PC-3 (cell line): ENCODE results near the gene GPR176. TPM values are rescaled to one million over a fixed set of nuclear protein-coding genes. Genes with fewer than 3 reads are reported as not detected.

Source experiments
- ATAC-seq: fragments of 200-7000 bp; cut with Tn5 transposase; 2 replicates; pipeline ENCODE4 v1.9.1; 2020; ENCODE audit warnings: mild to moderate bottlenecking, moderate library complexity
- BruUV-seq: library from RNA; stranded (reverse); fragments of 400-500 nt; replicated peaks from 2 replicates; lab custom pipeline; 2021; lab: Mats Ljungman, UMichigan
- CTCF ChIA-PET: fragments of 300-600 bp; sonication (Branson Sonifier 250); formaldehyde crosslinking; loops from one replicate; lab custom pipeline; 2022; ENCODE audit warnings: antibody characterized with exemption; lab: Charles Lee
- POLR2A ChIA-PET: fragments of 300-600 bp; sonication (Branson Sonifier 250); formaldehyde crosslinking; loops from one replicate; lab custom pipeline; 2022; ENCODE audit warnings: antibody characterized with exemption; ENCODE audit not compliant: unreplicated experiment; lab: Charles Lee
- DNase-seq: peaks from one replicate; pipeline ENCODE4 v3.0.0-alpha.2; 2015
- H2AFZ ChIP-seq: fragments of 300-600 bp; sonication (generic); 2 replicates; pipeline ENCODE4 v1.6.0; 2016; ENCODE audit warnings: antibody characterized with exemption, low read length
- H3F3A ChIP-seq: fragments of 300-600 bp; sonication (generic); one replicate; pipeline ENCODE4 v1.6.0; 2017; ENCODE audit warnings: antibody characterized with exemption, low read length, control low read depth, mild to moderate bottlenecking; ENCODE audit not compliant: unreplicated experiment
- H3K27ac ChIP-seq: fragments of 300-600 bp; sonication (generic); 2 replicates; pipeline ENCODE4 v1.5.1; 2016; ENCODE audit warnings: mild to moderate bottlenecking, low read length
- H3K27me3 ChIP-seq: fragments of 300-600 bp; sonication (generic); 2 replicates; pipeline ENCODE4 v1.6.1; 2016; ENCODE audit warnings: low read length, mixed read lengths
- H3K36me3 ChIP-seq: fragments of 300-600 bp; sonication (generic); 2 replicates; pipeline ENCODE4 v1.6.1; 2016; ENCODE audit warnings: low read depth, mixed run types, low read length, mixed read lengths
- H3K4me1 ChIP-seq: fragments of 300-600 bp; sonication (generic); 2 replicates; pipeline ENCODE4 v1.5.1; 2016; ENCODE audit warnings: low read length; ENCODE audit not compliant: insufficient read depth
- H3K4me2 ChIP-seq: fragments of 300-600 bp; sonication (generic); 2 replicates; pipeline ENCODE4 v1.6.0; 2016; ENCODE audit warnings: low read length
- H3K4me3 ChIP-seq: fragments of 300-600 bp; sonication (generic); 2 replicates; pipeline ENCODE4 v1.5.1; 2016; ENCODE audit warnings: mild to moderate bottlenecking, low read length, mixed read lengths
- H3K79me2 ChIP-seq: fragments of 300-600 bp; sonication (generic); 2 replicates; pipeline ENCODE4 v1.6.1; 2017; ENCODE audit warnings: low read length, mixed read lengths
- H3K9ac ChIP-seq: fragments of 300-600 bp; sonication (generic); 2 replicates; pipeline ENCODE4 v1.6.0; 2016; ENCODE audit warnings: mild to moderate bottlenecking, low read length
- H3K9me2 ChIP-seq: fragments of 300-600 bp; sonication (generic); replicated peaks from 2 replicates; pipeline ENCODE4 v1.6.1; 2016; ENCODE audit warnings: mixed run types, low read length, mixed read lengths
- H3K9me3 ChIP-seq: fragments of 300-600 bp; sonication (generic); 2 replicates; pipeline ENCODE4 v1.6.1; 2016; ENCODE audit warnings: low read length, mixed read lengths
- H4K20me1 ChIP-seq: fragments of 300-600 bp; sonication (generic); 2 replicates; pipeline ENCODE4 v1.6.1; 2016; ENCODE audit warnings: low read length, mixed read lengths
- EZH2 ChIP-seq: fragments of 300-600 bp; sonication (generic); IDR thresholded peaks from one replicate; pipeline ENCODE4 v1.6.1; 2017; ENCODE audit warnings: antibody characterized with exemption, mild to moderate bottlenecking, low read length; ENCODE audit not compliant: unreplicated experiment
- EZH2phosphoT487 ChIP-seq: fragments of 300-600 bp; sonication (generic); IDR thresholded peaks from 2 replicates; pipeline ENCODE4 v1.6.1; 2018; ENCODE audit warnings: mild to moderate bottlenecking, antibody characterized with exemption, low read length, borderline replicate concordance
- intact Hi-C: fragments of 100-400 bp; cut with micrococcal nuclease; formaldehyde crosslinking; loops from 2 replicates; pipeline ENCODE4 v1.9.0; 2023
- total RNA-seq: library from RNA; depleted of rRNA; stranded (reverse); fragments of >200 nt; gene quantifications from 2 replicates; pipeline ENCODE4 v1.2.3, GENCODE V29; 2014
- TF ChIP-seq, protein P1 (sequence below): fragments of 300-600 bp; sonication (generic); conservative IDR thresholded peaks from 2 replicates; pipeline ENCODE4 v1.5.1; 2017; ENCODE audit warnings: antibody characterized with exemption, low read depth, mild to moderate bottlenecking, low read length

The GPR176 gene
- total RNA-seq, 1 experiment from 2014 or later = 27.8 TPM

- Histone ChIP-seq H3K27ac (peak overlapping the region; percentile 45), H3K9ac (0 out of 2 replicates have a peak overlapping the region, but pooled peaks have one; percentile 1), H3K4me2 (peak overlapping the region; percentile 5; the same call in 1 of the 2 replicates), H2AFZ (no peak overlapping the region), H3K27me3 (no peaks in the 10 kb centered on the region), H3K4me1 (peaks cover 22% of the 10 kb centered on the region), H3K9me3 (no peaks in the 10 kb centered on the region), H3K9me2 (no peaks in the 10 kb centered on the region), H3K4me3 (no peak overlapping the region), H3K36me3 (no peaks in the 10 kb centered on the region), H3F3A (no peaks in the 10 kb centered on the region), H3K79me2 (no peaks in the 10 kb centered on the region), H4K20me1 (no peaks in the 10 kb centered on the region)
- no TSS peak for BruUV-seq
- peak; percentile 20 for ATAC-seq
- intact Hi-C loops = loop anchor here (1.0 kb wide), 4 partner anchors 20 to 88 kb away; no protein-coding TSS in a partner anchor
- CTCF ChIA-PET = interaction anchor here (0.6 to 2.1 kb wide), 11 partner anchors 15 to 590 kb away, joined by 3 to 16 read pairs (median 5); partner anchors contain the start of gene EIF2AK4
- TF ChIP-seq, protein P1, sequence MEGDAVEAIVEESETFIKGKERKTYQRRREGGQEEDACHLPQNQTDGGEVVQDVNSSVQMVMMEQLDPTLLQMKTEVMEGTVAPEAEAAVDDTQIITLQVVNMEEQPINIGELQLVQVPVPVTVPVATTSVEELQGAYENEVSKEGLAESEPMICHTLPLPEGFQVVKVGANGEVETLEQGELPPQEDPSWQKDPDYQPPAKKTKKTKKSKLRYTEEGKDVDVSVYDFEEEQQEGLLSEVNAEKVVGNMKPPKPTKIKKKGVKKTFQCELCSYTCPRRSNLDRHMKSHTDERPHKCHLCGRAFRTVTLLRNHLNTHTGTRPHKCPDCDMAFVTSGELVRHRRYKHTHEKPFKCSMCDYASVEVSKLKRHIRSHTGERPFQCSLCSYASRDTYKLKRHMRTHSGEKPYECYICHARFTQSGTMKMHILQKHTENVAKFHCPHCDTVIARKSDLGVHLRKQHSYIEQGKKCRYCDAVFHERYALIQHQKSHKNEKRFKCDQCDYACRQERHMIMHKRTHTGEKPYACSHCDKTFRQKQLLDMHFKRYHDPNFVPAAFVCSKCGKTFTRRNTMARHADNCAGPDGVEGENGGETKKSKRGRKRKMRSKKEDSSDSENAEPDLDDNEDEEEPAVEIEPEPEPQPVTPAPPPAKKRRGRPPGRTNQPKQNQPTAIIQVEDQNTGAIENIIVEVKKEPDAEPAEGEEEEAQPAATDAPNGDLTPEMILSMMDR = no peak
- TF ChIP-seq EZH2 = no peak
- no peak for TF ChIP-seq EZH2phosphoT487
- no peak for DNase-seq
- POLR2A ChIA-PET = interaction anchor here (0.6 to 0.7 kb wide), 5 partner anchors 11 to 351 kb away, joined by 3 to 5 read pairs (median 3); partner anchors contain the start of genes EIF2AK4 and PAK6
These were observed 31.8 kb downstream of the GPR176 start for GRCh38 chr15:39888243-39888642.

- H3F3A ChIP-seq = no peaks in the 10 kb centered on the region
- ChIA-PET CTCF (interaction anchor here (0.6 to 2.1 kb wide), 11 partner anchors 15 to 290 kb away, joined by 3 to 16 read pairs (median 5); partner anchors contain the start of gene EIF2AK4), POLR2A (interaction anchor here (0.5 to 0.7 kb wide), 4 partner anchors 11 to 616 kb away, joined by 3 to 7 read pairs (median 4); partner anchors contain the start of gene EIF2AK4)
- H3K4me2 ChIP-seq = peak overlapping the region; percentile 5; the same call in 1 of the 2 replicates
- no peaks in the 10 kb centered on the region for H4K20me1 ChIP-seq
- intact Hi-C loops = loop anchor here (1.0 kb wide), 4 partner anchors 20 to 88 kb away; no protein-coding TSS in a partner anchor
- TF ChIP-seq, protein P1 = peak; percentile 78
- no peak for TF ChIP-seq EZH2phosphoT487
- H3K27me3 ChIP-seq = no peaks in the 10 kb centered on the region
- H3K36me3 ChIP-seq = no peaks in the 10 kb centered on the region
- H3K27ac ChIP-seq = peak overlapping the region; percentile 45
- H3K4me1 ChIP-seq = peaks cover 22% of the 10 kb centered on the region
- ATAC-seq (peak; percentile 91), DNase-seq (peak; percentile 76)
- 0 out of 2 replicates have a peak overlapping the region, but pooled peaks have one; percentile 1 for H3K9ac ChIP-seq
- H3K9me2 ChIP-seq = no peaks in the 10 kb centered on the region
- no peak overlapping the region for H3K4me3 ChIP-seq
- no peak overlapping the region for H2AFZ ChIP-seq
- no peaks in the 10 kb centered on the region for H3K79me2 ChIP-seq
- no TSS peak for BruUV-seq
- no peaks in the 10 kb centered on the region for H3K9me3 ChIP-seq
These were observed 32.2 kb downstream of the GPR176 start for GRCh38 chr15:39887832-39888231.

GRCh38 chr15:39887211-39887610 lies 32.9 kb downstream of the GPR176 start:
- H3K79me2 ChIP-seq = no peaks in the 10 kb centered on the region

More at GRCh38 chr15:39887211-39887610, 32.9 kb downstream of the GPR176 start:
- H4K20me1 ChIP-seq = no peaks in the 10 kb centered on the region
- no TSS peak for BruUV-seq
- H3K27me3 ChIP-seq = no peaks in the 10 kb centered on the region
- CTCF ChIA-PET = interaction anchor here (0.8 to 2.1 kb wide), 8 partner anchors 16 to 89 kb away, joined by 3 to 16 read pairs (median 5); partner anchors contain the start of gene EIF2AK4
- H3K9me2 ChIP-seq = no peaks in the 10 kb centered on the region
- H3K9me3 ChIP-seq = no peaks in the 10 kb centered on the region
- no peak overlapping the region for H3K4me2 ChIP-seq
- peaks cover 22% of the 10 kb centered on the region for H3K4me1 ChIP-seq
- DNase-seq = no peak
- no peak overlapping the region for H3K9ac ChIP-seq
- intact Hi-C loops = no loop called here
- no peaks in the 10 kb centered on the region for H3F3A ChIP-seq
- no peak overlapping the region for H3K4me3 ChIP-seq
- no peak overlapping the region for H3K27ac ChIP-seq
- TF ChIP-seq, protein P1 = no peak
- no peak for TF ChIP-seq EZH2
- TF ChIP-seq EZH2phosphoT487 = no peak
- H3K36me3 ChIP-seq = no peaks in the 10 kb centered on the region
- ATAC-seq = no peak
- POLR2A ChIA-PET = interaction anchor here (0.5 to 0.6 kb wide), 2 partner anchors 44 to 615 kb away, joined by 3 to 7 read pairs; no protein-coding TSS in a partner anchor
- no peak overlapping the region for H2AFZ ChIP-seq
